ENCODE results near the gene MAGI2. TPM values are rescaled to one million over a fixed set of nuclear protein-coding genes. Genes with fewer than 3 reads are reported as not detected.

MAGI2 gene
- polyA plus RNA-seq, 3 donors, result 0.03 to 0.11 TPM; not detected in 1

DNA sequence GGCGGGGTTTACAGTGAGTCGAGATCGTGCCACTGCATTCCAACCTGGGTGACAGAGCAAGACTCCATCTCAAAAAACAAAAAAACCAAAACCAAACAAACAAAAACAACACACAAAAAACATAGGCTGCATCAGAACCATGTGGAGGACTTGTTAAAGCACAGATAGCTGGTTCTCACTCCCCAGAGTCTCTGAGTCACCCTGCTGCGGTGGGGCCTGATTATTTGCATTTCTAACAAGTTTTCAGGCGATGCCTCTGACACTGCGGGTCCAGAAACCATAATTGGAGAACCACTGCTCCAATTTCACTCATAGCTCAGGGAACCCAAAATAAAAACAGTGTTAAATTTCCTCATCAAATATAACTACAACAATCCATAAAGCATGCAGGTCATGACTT lies 816.7 kb downstream of the MAGI2 start:
- H3K79me2 ChIP-seq (ENCODE audit: insufficient read depth, low read length), result no peaks in the 10 kb centered on the region
- H3K27me3 ChIP-seq (ENCODE audit: control insufficient read depth in 2 of 2, insufficient read depth in 2 of 2, low read length in 2 of 2), result no peaks in the 10 kb centered on the region
- H3K4me2 ChIP-seq (replicated peaks; ENCODE audit: extremely low read depth, low read length, poor library complexity, severe bottlenecking), result no peak overlapping the region
- Mint-ChIP-seq H3K27ac (no peak overlapping the region), H3K27me3 (ENCODE audit: low read depth in 3 of 3) (peaks cover 0 to 1% (median 0%) of the 10 kb centered on the region in 3 donors), H3K4me3 (no peak overlapping the region), H3K9me3 (peaks cover 0 to 18% (median 6%) of the 10 kb centered on the region in 7 donors), H3K36me3 (no peaks in the 10 kb centered on the region), H3K4me1 (no peaks in the 10 kb centered on the region)
- intact Hi-C loops (cut with micrococcal nuclease), result no loop called here
- H3K9ac ChIP-seq (ENCODE audit: insufficient read depth, low read length, poor library complexity, severe bottlenecking), result no peak overlapping the region
- no peaks in the 10 kb centered on the region for H4K20me1 ChIP-seq (ENCODE audit: insufficient read depth, low read length)
- H3K27ac ChIP-seq (ENCODE audit: low read depth in 1 of 2, low read length in 2 of 2), result no peak overlapping the region
- peaks cover 0 to 16% of the 10 kb centered on the region in 2 donors for H3K9me3 ChIP-seq (replicated peaks in 1 of 2; ENCODE audit: control insufficient read depth in 1 of 2, insufficient read depth in 1 of 2, low read length in 2 of 2)
- no peak for DNase-seq
- WGBS (ENCODE audit: insufficient coverage), result 91% methylated on average over 4 of the region's 6 CpGs
- no peaks in the 10 kb centered on the region for H3K4me1 ChIP-seq (ENCODE audit: control insufficient read depth in 1 of 2, insufficient read depth in 2 of 2, low read length in 2 of 2)
- TF ChIP-seq, protein P1, sequence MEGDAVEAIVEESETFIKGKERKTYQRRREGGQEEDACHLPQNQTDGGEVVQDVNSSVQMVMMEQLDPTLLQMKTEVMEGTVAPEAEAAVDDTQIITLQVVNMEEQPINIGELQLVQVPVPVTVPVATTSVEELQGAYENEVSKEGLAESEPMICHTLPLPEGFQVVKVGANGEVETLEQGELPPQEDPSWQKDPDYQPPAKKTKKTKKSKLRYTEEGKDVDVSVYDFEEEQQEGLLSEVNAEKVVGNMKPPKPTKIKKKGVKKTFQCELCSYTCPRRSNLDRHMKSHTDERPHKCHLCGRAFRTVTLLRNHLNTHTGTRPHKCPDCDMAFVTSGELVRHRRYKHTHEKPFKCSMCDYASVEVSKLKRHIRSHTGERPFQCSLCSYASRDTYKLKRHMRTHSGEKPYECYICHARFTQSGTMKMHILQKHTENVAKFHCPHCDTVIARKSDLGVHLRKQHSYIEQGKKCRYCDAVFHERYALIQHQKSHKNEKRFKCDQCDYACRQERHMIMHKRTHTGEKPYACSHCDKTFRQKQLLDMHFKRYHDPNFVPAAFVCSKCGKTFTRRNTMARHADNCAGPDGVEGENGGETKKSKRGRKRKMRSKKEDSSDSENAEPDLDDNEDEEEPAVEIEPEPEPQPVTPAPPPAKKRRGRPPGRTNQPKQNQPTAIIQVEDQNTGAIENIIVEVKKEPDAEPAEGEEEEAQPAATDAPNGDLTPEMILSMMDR (IDR thresholded peaks at IDR 0.05), result no peak
- no peak overlapping the region for H3K4me3 ChIP-seq (replicated peaks in 1 of 3; ENCODE audit: low read depth in 2 of 3, low read length in 3 of 3)
- H3K36me3 ChIP-seq (replicated peaks in 1 of 2; ENCODE audit: control insufficient read depth in 1 of 2, insufficient read depth in 2 of 2, low read length in 2 of 2), result no peaks in the 10 kb centered on the region
- H2AFZ ChIP-seq (ENCODE audit: insufficient read depth, low read depth, low read length, poor library complexity, severe bottlenecking), result no peak overlapping the region

DNA sequence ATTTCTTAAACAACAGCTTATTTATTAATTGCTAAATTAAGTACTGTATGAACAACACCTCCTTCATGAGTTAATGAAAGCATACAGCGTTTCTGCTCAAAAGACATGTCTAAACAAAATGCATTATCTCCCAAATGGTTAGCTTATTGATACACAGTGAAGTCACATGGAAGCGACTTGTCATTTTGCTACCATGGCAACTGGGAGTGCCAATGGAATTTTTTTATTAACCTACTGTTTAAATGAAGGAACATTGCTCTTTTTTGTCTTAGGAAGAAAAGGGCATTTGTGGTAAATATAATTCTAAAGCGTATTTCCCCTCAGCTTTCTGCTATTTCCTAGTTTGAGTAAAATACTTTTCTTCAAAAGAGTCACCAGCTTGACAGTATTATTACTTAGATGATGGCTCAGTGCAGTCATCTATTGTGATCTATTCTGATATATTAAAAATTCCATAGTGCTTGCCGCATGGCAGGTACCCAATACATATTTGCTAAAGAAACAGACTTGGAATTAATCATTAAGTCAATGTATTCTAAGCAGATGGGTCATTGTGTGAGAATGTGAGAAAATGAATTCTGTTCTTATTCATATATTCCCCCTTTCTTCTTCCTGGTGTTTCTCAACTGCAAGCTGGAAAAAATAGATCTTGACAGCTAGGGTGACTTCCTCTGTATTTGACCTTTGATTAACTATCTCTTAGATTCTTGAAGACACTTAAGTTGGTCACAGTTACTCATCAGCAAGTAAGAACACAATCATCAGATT lies 818.3 kb downstream of the MAGI2 start:
- Histone ChIP-seq H3K4me3 (replicated peaks in 1 of 3; ENCODE audit: low read depth in 2 of 3, low read length in 3 of 3) (no peak overlapping the region), H3K9ac (ENCODE audit: insufficient read depth, low read length, poor library complexity, severe bottlenecking) (no peak overlapping the region), H3K27ac (ENCODE audit: low read depth in 1 of 2, low read length in 2 of 2) (no peak overlapping the region), H4K20me1 (ENCODE audit: insufficient read depth, low read length) (no peaks in the 10 kb centered on the region), H3K27me3 (ENCODE audit: control insufficient read depth in 2 of 2, insufficient read depth in 2 of 2, low read length in 2 of 2) (no peaks in the 10 kb centered on the region), H3K79me2 (ENCODE audit: insufficient read depth, low read length) (no peaks in the 10 kb centered on the region), H3K4me1 (ENCODE audit: control insufficient read depth in 1 of 2, insufficient read depth in 2 of 2, low read length in 2 of 2) (no peaks in the 10 kb centered on the region), H3K9me3 (replicated peaks in 1 of 2; ENCODE audit: control insufficient read depth in 1 of 2, insufficient read depth in 1 of 2, low read length in 2 of 2) (peaks cover 8 to 23% of the 10 kb centered on the region in 2 donors), H3K4me2 (replicated peaks; ENCODE audit: extremely low read depth, low read length, poor library complexity, severe bottlenecking) (no peak overlapping the region), H3K36me3 (replicated peaks in 1 of 2; ENCODE audit: control insufficient read depth in 1 of 2, insufficient read depth in 2 of 2, low read length in 2 of 2) (no peaks in the 10 kb centered on the region), H2AFZ (ENCODE audit: insufficient read depth, low read depth, low read length, poor library complexity, severe bottlenecking) (no peak overlapping the region)
- no CpG with 5 or more reads among the region's 4 CpGs for WGBS (ENCODE audit: insufficient coverage)
- Mint-ChIP-seq H3K4me3 (no peak overlapping the region), H3K36me3 (no peaks in the 10 kb centered on the region), H3K9me3 (peaks cover 3 to 18% (median 8%) of the 10 kb centered on the region in 7 donors), H3K27ac (no peak overlapping the region), H3K4me1 (no peaks in the 10 kb centered on the region), H3K27me3 (ENCODE audit: low read depth in 3 of 3) (peaks cover 0 to 1% (median 0%) of the 10 kb centered on the region in 3 donors)
- no peak for DNase-seq
- TF ChIP-seq, protein P1 (IDR thresholded peaks at IDR 0.05), result no peak
- intact Hi-C loops (cut with micrococcal nuclease), result no loop called here

Measured in CD14-positive monocyte (primary cell).